Left renal pelvis (tissue), 4 donors: Measurements from ENCODE around the gene CSNK2A1. TPM values are rescaled to one million over a fixed set of nuclear protein-coding genes. Genes with fewer than 3 reads are reported as not detected.
"Not testable (repeated sequence)": the region's sequence is repeated elsewhere in the genome, so short reads cannot be mapped to it uniquely, and the experiment has no call there.

Source experiments
- DNase-seq, 4 donors: peaks; one replicate each; pipeline ENCODE4 v3.0.0-alpha.2; 2013; ENCODE audit warnings: low read depth in 4 of 4, low spot score in 3 of 4
- polyA plus RNA-seq, 4 donors: library from polyadenylated mRNA; unstranded; fragments of 120-200 nt; gene quantifications; one replicate each; pipeline ENCODE4 v1.2.1, GENCODE V29; 2013; ENCODE audit not compliant: insufficient read length in 4 of 4

CSNK2A1 gene
- 100 to 1,000 TPM; 111 to 158 (median 146) TPM for polyA plus RNA-seq

DNA sequence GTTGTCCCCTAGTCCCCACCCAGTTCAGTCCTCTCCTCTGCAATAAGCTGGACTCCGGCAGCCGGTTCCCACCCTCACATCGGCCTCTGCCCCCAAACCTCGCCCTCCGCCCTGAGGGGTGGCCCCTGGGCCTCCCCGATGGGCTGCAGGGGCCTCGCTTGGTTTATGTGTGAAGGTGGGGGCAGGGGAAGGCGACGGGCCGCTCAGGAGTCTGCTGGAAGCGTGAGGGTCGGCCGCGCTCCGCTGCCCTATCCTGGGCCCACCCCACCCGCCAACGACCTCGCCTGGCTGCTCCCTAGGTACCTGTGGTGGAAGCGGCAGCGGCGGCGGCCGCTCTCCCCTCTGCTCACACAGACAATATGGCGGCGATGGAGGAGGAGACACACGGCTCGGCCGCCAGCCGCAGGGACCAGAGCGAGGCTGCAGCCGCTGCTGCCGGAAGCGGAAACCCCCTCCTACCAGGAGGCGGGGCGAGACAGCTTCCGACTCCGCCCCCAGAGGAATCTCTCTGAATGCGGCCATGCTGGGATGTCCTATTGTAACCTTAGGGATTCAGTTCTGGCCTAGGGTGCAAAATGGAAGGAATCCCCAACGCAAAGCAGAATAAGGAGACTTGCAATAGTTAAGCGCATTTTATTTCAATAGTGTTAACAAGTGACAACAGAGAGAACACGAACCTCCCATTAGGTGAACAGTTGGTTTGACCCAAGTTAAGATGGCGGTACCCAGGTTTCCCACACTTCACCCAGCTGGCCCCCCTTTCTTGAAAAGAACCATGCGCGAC is at the start of gene CSNK2A1:
TSS of gene CSNK2A1 (minus strand) at position 422 of the 784 bp plus-strand sequence. CDS start 35,239 bp downstream, outside the sequence.
- peak; percentile 93 to 99 (median 95) for DNase-seq

DNA sequence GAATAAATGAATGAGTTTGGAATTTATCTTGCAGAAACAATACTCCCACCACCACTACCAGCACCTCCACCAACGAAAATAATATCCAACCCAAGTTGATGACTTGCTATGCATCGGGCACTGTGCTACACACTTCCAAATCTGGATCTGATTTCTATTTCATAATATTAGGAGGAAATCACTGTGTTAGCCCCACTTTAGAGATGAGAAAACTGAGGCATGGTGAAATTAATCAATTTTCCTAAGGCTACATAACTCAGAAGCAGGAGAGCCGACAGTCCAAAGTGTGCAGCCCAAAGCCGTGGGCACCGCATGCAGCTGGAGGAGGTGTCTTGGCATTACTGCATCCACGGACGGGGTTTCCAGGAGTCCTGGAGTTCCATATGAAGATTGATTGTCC is 48.9 kb upstream of the CSNK2A1 start:
- no peak for DNase-seq

DNA sequence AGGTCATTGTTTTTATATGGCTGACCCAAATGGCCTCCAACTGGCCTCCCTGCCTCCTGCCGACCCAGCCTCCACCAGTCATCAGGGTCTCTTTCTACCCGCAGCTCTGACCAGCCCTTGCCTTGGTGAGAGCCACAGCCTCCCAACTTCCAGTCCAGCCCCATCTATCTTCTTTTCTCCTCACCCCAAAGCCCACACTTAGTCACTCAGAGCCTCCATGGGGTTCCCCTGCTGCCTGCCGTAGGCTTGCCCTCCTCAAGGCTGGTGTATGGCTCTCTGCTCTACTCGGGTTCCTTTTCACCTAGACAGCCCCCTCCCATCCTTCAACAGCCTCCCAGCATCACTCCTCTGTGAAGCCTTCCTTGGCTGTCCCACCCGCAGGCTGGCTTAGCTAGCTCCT is 48.4 kb upstream of the CSNK2A1 start:
- DNase-seq = no peak

DNA sequence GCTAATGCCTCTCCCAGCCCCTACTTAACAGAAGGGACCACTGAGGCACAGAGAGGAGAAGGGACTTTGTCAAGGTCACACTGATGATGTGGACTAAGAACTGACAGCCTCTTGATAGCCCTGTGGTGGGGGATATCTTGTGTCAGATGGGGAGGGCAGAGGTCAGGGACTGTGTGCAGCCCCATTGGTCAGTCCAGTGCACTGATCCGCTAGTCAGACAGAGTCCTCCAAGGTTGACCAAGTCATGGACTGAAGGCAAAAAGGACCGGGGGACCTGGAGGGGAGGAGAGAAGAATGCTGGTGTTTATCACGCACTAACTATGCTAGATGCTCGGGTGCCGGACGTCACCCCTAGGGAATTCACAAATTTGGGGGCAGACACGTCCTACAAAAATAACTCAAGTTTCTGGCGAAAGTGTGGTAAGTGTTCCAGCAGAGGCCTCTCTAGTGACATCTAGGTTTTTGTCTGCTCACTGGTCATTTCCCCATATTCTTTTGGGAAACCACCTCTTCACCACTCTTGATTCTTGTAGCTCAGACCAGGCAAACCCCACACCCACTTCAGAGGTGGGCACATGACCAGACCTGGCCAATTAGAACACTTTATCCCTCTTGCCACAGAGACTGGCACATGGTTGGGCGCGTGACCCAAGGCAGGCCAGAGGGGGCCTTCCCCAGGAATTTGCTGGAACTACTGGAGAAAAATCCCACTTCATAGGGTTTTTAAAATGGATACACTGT is 45.5 kb upstream of the CSNK2A1 start:
- DNase-seq = no peak

DNA sequence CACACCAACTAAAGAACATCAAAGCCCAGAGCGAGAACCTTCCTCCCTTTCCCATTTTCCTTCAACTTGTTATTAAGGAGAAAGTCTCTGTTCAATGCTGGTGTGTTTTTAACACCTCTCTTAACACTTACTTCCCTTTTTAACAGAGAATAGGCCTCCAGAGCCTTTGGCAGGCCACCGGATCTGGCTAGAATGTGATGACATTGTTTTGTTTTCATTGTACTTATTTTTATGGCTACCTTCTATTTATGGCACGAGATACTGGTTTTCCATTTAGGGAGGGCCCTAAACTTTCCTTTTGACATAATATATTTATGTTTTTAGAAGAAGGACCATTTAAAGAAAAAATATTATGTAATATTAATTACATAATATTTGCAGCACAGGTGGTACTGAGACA is 44.9 kb upstream of the CSNK2A1 start:
- DNase-seq = no peak

DNA sequence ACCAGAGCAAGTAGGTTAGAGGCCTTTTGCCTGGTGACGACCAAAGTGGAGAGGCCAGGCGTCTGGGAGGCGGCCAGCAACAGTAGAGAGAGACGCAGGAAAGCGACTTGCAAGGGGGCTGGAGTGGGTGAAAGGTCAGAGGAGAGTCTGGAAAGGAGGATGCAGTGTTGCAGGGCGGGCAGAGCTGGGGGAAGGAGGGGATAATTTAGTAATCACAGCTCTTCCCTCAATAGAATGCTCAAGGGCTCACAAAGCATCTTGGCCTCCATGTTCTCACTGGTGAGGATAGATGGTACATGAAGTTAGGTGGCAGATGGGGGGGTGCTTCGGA is 41.3 kb upstream of the CSNK2A1 start:
- DNase-seq = no peak

DNA sequence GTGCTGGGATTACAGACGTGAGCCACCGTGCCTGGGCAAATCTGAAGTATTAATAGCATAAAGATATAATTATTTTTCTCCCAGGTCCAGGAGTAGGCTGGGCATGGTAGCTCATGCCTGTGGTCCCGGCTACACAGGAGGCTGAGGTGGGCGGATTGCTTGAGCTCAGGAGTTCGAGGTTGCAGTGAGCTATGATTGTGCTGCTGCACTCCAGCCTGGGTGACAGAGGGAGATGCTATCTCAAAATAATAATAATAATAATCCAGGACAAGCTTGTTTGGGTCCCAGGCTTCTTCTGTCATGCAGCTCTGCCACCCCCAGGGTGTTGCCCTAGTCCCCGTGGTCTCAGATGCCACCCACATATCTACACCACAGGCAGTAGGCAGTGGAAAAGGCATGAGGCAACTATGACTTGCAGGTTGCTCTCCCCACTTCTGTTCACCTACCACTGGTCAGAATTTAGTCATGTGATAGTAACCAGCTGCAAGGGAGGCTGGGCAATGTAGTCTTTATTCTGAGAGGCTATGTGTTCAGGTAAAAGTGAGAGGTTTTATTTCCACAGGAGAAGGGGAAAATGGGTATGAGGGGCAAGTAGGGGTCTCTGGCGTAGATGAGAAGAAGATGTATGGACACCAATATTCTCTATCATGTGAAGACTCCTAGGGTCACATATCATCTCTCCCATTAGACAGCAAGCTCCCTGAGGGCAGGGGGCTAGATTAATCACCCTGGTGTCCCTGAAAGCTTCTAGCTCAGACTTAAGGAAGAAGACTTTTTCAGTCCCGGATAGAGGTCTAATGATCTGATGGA is 40.8 kb upstream of the CSNK2A1 start:
- DNase-seq = no peak

DNA sequence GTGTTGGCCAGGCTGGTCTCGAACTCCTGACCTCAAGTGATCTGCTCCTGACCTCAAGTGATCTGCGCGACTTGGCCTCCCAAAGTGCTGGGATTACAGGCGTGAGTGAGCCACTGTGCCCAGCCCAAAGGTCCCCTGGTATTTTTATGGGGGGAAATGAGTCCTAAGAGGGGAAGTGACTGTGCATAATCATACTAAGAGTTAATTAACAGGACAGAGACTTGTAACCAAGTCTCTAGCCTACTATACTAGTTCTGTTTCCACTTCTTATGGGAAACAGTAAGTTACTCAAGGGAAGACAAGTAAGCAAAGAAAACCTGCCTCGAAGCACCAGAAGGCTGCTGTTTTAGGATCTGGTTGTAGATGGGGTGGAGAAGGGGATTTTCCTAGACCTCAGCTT is 38.6 kb upstream of the CSNK2A1 start:
- DNase-seq = no peak

DNA sequence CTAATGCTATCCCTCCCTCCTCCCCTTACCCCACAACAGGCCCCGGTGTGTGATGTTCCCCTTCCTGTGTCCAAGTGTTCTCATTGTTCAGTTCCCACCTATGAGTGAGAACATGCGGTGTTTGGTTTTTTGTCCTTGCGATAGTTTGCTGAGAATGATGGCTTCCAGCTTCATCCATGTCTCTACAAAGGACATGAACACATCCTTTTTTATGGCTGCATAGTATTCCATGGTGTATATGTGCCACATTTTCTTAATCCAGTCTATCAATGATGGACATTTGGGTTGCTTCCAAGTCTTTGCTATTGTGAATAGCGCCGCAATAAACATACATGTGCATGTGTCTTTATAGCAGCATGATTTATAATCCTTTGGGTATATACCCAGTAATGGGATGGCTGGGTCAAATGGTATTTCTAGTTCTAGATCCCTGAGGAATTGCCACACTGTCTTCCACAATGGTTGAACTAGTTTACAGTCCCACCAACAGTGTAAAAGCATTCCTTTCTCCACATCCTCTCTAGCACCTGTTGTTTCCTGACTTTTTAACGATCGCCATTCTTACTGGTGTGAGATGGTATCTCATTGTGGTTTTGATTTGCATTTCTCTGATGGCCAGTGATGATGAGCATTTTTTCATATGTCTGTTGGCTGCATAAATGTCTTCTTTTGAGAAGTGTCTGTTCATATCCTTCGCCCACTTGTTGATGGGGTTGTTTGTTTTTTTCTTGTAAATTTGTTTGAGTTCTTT is 35.5 kb upstream of the CSNK2A1 start:
- DNase-seq = not testable (repeated sequence)

DNA sequence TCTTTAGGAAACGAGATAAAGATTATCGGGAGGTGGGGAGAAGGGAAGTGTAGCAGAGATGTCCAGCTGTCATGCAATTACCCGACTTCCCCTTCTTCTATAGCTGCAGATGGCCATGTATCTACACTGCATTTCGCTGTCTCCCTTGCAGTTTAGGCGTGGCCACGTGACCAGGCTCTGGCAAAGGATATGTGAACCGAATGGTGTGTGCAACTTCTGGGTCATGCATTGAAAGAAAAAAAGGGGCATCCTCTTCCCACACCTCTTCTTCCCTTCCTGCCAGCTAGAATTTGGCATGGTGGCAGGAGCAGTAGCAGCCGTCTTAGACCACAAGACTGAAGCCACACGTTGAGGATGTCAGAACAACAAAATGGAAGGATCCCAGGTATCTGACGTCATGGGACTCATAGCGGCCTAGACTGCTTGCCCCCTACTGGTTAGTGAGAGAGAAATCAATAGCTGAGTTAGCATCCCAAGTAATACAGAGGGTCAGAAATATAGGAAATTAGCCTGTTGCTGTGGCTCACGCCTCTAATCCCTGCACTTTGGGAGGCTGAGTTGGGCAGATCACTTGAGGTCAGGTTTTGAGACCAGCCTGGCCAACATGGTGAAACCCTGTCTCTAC is 33.7 kb upstream of the CSNK2A1 start:
- no peak for DNase-seq

DNA sequence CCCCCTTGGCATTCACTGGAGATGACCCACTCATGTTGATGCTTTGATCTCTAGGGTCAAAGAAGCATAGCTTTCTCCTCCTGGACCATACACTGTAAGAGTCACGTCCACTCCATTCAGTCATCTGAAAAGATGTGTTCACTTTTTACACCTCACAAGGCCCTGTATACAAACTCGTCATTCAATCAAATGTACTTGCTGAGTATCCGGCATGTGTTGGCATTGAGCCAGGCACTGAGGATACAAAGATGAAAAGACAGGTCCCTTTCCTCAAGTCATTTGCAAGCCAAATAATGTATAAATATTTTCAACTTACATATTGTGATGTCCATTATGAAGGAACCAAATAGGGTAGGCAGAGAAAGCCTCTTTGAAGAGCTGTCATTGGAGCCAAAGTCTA is 32.6 kb upstream of the CSNK2A1 start:
- DNase-seq = no peak

DNA sequence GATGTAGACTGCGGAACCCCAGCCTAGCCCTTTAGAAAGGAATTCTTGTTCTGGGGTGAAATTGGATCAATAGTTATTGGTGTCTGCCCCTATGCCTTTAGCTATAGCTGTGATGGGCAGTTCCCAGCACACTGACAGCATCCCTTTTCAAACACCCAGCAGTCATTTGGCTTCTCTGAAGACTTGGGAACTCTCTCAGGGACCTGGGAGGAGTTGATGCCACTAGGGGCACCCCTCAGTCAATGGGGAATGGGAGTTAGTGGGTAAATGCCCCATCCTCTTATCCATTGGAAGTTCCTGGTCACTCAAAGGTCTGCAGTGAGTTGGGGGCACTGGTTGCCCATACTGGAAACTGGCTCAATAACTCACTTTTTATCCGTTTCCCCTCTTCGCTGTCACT is 31.6 kb upstream of the CSNK2A1 start:
- DNase-seq = no peak

DNA sequence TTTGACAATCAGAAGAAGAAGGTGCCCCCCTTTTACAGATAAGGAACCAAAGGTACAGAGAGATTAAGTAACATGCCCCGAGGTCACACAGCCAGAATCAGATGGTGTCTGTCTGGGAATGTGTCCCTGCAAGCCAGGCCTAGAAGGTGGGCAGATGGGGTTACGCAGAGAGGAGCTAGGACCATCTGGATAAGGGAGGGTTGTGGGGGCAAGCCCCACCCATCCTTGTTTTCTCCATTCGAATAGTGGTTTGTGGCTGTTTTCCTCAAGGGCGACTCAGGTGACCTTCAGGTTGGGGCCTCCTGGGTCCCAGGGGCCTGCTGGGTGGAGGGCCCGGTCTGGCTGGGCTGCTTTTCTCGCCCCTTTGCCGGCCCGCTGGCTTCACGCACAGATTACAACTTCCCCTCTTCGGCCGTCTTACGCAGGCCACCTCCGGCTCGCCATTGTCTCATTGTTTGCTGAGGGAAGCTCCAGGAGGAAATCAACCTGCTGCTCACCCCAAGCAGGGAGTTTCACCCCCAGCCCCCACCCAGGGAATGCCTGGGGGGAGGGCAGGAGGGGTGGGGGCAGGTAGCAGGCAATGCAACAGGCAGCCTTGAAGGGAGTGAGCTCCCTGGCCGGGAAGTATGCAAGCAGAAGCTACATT is 30.8 kb upstream of the CSNK2A1 start:
- no peak for DNase-seq

DNA sequence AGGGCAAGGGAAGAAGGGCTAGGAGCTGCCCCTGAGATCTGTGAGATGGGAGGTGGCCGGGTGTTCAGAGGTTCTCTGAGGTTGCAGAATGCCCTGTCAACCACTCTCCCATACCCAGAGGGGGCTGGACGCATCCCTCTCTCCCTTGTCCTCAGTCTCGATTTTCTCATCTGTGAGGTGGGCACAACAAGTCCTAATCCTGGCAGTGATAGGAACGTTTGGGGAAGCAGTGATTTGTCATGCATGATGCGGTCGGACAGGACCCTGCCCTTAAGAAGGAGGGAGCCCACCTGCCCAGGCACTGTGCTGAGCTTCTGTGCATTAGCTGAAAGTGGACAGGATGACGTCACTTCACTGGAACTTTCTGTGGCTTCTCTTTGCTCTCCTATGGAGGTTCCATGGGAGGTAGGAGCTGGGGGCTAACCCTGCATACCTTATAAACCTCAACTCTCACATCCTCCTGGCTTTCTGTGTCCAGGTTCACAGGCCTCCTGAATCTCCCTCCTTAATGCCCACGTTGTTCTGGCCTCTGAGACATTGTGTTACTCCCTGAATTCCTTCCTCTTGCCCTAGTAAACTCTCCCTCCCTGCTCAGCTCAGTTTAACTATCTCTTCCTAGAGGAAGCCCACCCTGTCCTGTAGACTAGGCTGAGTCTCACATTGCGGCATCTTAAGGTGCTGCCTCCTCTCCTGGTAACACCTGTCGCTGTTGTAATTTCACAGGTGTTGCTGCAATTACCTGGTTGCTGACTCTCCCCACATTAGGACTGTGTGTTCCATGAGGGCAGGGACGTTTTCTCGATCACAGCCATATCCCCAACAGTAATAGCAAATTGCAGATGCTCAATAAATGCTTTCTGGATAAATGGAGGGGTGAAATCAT is 30.1 kb upstream of the CSNK2A1 start:
- no peak for DNase-seq

DNA sequence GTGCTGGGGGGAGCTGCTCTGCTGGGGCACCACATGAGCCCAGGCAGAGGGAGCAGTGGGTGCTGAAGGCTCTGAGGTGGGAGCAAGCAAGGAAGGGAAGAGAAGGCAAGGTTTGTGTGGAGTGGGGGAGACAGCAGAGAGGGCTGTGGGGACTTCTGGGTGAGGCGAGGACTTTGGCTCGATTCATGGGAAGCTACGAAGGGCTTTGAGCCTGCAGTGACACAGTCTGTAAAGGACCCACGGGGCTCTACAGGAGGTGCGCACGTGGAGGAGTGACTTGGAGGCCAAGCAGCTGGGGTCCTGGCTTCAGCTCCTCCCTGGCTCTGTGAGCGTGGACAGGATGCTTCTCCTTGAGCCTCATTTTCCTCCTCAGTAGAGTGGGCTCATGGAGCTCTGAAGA is 29.1 kb upstream of the CSNK2A1 start:
- no peak for DNase-seq

DNA sequence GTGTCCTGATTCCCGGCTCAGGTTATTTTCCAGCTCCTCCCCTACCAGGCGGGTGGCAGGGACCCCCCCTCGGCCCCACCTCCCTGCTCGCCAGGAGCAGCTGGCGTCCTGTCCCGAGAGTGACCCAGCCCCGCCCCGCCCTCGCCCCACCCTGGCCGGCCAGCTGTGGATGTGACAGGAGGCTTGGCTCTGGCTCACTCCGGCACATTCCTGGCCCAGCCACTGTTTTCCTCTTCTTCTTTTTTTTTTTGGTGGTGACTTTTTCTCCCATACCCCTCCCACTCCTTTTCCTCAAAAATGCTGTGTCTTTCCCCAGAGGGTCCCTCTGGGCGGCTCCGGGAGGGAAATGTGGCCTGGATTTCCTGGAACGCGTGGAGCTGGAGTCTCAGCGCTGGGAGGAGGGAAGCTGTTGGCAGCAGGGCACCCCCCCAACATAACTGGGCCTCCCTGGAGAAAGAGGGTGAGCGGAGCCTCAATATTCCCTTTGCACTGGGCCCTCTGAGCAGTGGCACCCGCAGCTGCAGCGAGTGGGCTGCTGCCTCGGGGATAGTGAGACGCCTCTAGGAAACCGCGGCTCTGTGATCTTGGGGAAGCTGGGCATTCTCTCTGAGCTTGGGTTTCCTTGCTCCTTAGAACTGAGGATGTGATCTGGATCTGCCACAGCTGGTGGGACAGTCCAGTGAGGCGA is 28.3 kb upstream of the CSNK2A1 start:
- DNase-seq = peak; percentile 35 to 51 (median 46)

DNA sequence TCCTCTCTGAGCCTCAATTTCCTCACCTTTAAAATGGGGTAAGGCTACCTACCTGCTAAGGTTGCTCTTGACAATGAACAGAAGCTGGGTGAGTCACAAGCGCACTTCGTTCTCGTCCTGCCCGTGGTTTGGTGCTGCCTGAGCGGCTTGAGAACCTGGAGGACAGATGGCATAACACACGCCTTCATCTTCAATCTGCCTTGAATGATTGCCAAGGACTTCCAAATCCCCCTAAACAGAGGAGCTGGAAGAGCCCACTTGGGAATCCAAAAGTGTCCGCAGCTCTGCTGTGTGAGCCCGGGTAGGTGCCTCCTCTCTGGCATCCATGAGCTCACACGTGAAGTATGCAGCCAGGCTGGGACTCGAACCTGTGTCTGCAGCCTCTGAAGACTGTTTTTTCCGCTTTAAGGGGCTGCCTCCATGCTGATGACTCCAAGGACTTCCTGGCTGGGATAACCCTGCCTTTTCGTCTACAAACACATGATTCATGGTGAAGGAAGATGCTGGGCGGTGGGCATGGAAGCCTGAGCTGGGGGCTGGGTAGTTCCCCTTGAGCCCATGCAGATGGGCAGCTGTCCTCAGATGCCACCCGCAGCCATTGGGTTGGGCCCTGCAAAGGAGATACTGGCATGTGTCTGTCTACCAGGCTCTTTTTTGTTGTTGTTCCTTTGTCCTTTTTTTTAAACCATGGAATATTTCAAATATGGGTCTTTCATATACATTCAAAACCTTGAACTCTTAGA is 25.3 kb upstream of the CSNK2A1 start:
- no peak for DNase-seq
